Activated B cell treated with CpG ODN at 0.5 μM for 24 hours (primary cell): ENCODE data around the gene LRRTM2. TPM values are rescaled to one million over a fixed set of nuclear protein-coding genes. Genes with fewer than 3 reads are reported as not detected.

Source experiments
- ATAC-seq: fragments of 200-7000 bp; cut with Tn5 transposase; one replicate; pipeline ENCODE4 v1.10.0; 2021; ENCODE audit warnings: low read depth, mild to moderate bottlenecking, moderate library complexity
- CTCF ChIA-PET: fragments of 350-600 bp; sonication (Branson Sonifier 250); formaldehyde crosslinking; loops from one replicate; lab custom pipeline; 2021; ENCODE audit warnings: antibody characterized with exemption; lab: Charles Lee
- POLR2A ChIA-PET: fragments of 350-600 bp; sonication (Branson Sonifier 250); formaldehyde crosslinking; loops from one replicate; lab custom pipeline; 2021; ENCODE audit warnings: antibody characterized with exemption; lab: Charles Lee
- DNase-seq: peaks from one replicate; pipeline ENCODE4 v3.0.0; 2022
- H3K27ac Mint-ChIP-seq: one replicate; pipeline ENCODE4 v1.8.0; 2020; ENCODE audit warnings: mixed read lengths
- H3K27me3 Mint-ChIP-seq: one replicate; pipeline ENCODE4 v1.8.0; 2021; ENCODE audit warnings: mixed read lengths
- H3K36me3 Mint-ChIP-seq: one replicate; pipeline ENCODE4 v1.8.0; 2021; ENCODE audit warnings: low read depth, mixed read lengths
- H3K4me1 Mint-ChIP-seq: one replicate; pipeline ENCODE4 v1.8.0; 2021; ENCODE audit warnings: mixed read lengths
- H3K4me3 Mint-ChIP-seq: one replicate; pipeline ENCODE4 v1.8.0; 2020; ENCODE audit warnings: mild to moderate bottlenecking, mixed read lengths
- H3K9me3 Mint-ChIP-seq: one replicate; pipeline ENCODE4 v1.8.0; 2020; ENCODE audit warnings: mixed read lengths
- intact Hi-C: fragments of 100-400 bp; cut with micrococcal nuclease; formaldehyde crosslinking; loops from one replicate; pipeline ENCODE4 v1.15.1; 2024
- total RNA-seq: library from RNA; stranded (reverse); gene quantifications from 2 replicates; pipeline ENCODE4 v1.2.3, GENCODE V29; 2022
- TF ChIP-seq, protein P1 (sequence below): fragments of 200-600 bp; IDR thresholded peaks from one replicate; pipeline ENCODE4 v1.8.0; 2022; ENCODE audit warnings: antibody characterized with exemption, mild to moderate bottlenecking

Gene LRRTM2
- total RNA-seq, 1 donor from 2014 or later: 0.29 TPM

DNA sequence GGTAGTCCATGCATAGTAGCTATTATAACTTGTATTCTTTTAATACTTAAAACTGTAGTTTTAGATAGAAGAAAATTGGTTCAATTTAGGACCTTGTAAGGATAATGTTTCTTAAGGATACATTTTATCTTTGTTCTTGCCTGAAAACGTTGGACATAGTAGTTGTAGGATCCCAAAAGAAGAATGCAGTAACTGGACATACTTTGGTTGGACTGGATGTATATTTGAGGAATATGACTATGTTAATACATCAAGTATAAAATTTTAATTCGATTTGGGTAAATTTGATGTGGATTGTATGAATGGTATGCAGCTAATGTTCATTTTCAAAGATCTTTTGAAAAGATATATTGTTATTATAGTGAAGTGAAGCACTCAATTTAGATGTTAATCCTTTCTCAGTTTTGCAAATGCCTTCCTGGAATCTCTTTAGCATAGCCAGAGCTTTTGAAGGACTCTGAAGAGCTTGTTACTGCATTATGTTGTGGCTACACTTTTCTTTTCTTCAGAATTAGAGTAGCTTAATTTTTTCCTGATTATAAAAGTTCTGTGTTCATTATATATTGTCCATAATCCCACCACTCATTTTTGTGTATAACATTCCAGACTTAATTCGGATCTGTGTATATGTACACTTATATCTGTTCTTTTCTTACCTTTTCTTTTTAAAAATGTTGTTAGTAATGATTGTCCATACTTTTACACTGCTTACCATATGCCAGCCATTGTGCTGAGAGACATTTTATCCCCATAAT lies 41.2 kb downstream of the LRRTM2 start:
- H3K4me3 Mint-ChIP-seq: no peak overlapping the region
- DNase-seq: no peak
- POLR2A ChIA-PET: no interaction called here

GRCh38 chr5:138833080-138833479 lies 42.1 kb downstream of the LRRTM2 start:
- no peaks in the 10 kb centered on the region for H3K27me3 Mint-ChIP-seq
- H3K27ac Mint-ChIP-seq: no peak overlapping the region
- DNase-seq: no peak
- no peak for ATAC-seq
- intact Hi-C loops: no loop called here
- H3K9me3 Mint-ChIP-seq: no peaks in the 10 kb centered on the region
- H3K36me3 Mint-ChIP-seq: peaks cover 21% of the 10 kb centered on the region
- peaks cover 2% of the 10 kb centered on the region for H3K4me1 Mint-ChIP-seq
- ChIA-PET CTCF (no interaction called here), POLR2A (no interaction called here)
- no peak overlapping the region for H3K4me3 Mint-ChIP-seq
- TF ChIP-seq, protein P1, sequence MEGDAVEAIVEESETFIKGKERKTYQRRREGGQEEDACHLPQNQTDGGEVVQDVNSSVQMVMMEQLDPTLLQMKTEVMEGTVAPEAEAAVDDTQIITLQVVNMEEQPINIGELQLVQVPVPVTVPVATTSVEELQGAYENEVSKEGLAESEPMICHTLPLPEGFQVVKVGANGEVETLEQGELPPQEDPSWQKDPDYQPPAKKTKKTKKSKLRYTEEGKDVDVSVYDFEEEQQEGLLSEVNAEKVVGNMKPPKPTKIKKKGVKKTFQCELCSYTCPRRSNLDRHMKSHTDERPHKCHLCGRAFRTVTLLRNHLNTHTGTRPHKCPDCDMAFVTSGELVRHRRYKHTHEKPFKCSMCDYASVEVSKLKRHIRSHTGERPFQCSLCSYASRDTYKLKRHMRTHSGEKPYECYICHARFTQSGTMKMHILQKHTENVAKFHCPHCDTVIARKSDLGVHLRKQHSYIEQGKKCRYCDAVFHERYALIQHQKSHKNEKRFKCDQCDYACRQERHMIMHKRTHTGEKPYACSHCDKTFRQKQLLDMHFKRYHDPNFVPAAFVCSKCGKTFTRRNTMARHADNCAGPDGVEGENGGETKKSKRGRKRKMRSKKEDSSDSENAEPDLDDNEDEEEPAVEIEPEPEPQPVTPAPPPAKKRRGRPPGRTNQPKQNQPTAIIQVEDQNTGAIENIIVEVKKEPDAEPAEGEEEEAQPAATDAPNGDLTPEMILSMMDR: no peak

More for the DNA sequence above, 41.2 kb downstream of the LRRTM2 start:
- Mint-ChIP-seq H3K9me3 (no peaks in the 10 kb centered on the region), H3K4me1 (peaks cover 3% of the 10 kb centered on the region), H3K27me3 (no peaks in the 10 kb centered on the region), H3K36me3 (peaks cover 14% of the 10 kb centered on the region), H3K27ac (no peak overlapping the region)
- intact Hi-C loops: no loop called here
- TF ChIP-seq, protein P1: no peak
- no peak for ATAC-seq
- CTCF ChIA-PET: no interaction called here

- no peaks in the 10 kb centered on the region for H3K27me3 Mint-ChIP-seq
- DNase-seq (no peak), ATAC-seq (no peak)
- no peaks in the 10 kb centered on the region for H3K9me3 Mint-ChIP-seq
- POLR2A ChIA-PET: no interaction called here
- TF ChIP-seq, protein P1: no peak
- no peak overlapping the region for H3K27ac Mint-ChIP-seq
- peaks cover 28% of the 10 kb centered on the region for H3K36me3 Mint-ChIP-seq
- intact Hi-C loops: no loop called here
- CTCF ChIA-PET: no interaction called here
- H3K4me3 Mint-ChIP-seq: no peak overlapping the region
- peaks cover 2% of the 10 kb centered on the region for H3K4me1 Mint-ChIP-seq
Measured at GRCh38 chr5:138832218-138832617, 42.9 kb downstream of the LRRTM2 start.

GRCh38 chr5:138831703-138832102 lies 43.4 kb downstream of the LRRTM2 start:
- TF ChIP-seq, protein P1: no peak
- H3K4me1 Mint-ChIP-seq: peaks cover 2% of the 10 kb centered on the region
- H3K4me3 Mint-ChIP-seq: no peak overlapping the region
- no peak for DNase-seq
- no peaks in the 10 kb centered on the region for H3K27me3 Mint-ChIP-seq
- no peaks in the 10 kb centered on the region for H3K9me3 Mint-ChIP-seq
- H3K27ac Mint-ChIP-seq: no peak overlapping the region
- intact Hi-C loops: no loop called here
- no peak for ATAC-seq
- ChIA-PET POLR2A (no interaction called here), CTCF (no interaction called here)
- H3K36me3 Mint-ChIP-seq: peaks cover 31% of the 10 kb centered on the region

DNA sequence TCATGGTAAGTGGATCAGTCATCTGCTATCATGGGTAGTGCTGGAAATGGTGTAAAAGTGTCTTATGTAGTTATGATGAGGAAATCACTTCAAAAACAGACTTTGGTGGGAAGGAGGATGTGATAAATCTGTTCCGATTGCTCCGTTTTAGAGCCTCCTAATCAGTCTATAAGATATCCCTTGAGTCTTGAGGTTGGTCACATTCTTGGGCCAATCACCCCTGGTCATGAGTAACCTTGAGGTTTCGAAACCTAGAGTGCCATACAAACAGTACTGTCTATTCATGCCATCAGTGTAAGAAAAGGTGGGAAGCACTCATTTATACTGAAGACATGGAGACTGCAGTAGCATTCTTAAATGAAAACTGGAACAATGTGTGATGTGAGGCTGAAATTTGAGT lies 45.8 kb downstream of the LRRTM2 start:
- TF ChIP-seq, protein P1: no peak
- Mint-ChIP-seq H3K27ac (no peak overlapping the region), H3K4me1 (peaks cover 2% of the 10 kb centered on the region), H3K4me3 (no peak overlapping the region), H3K9me3 (no peaks in the 10 kb centered on the region), H3K36me3 (peaks cover 39% of the 10 kb centered on the region), H3K27me3 (no peaks in the 10 kb centered on the region)
- DNase-seq: no peak
- ChIA-PET CTCF (interaction anchor here (0.6 to 0.7 kb wide), 2 partner anchors 31 to 45 kb away, joined by 3 to 4 read pairs; no protein-coding TSS in a partner anchor), POLR2A (no interaction called here)
- intact Hi-C loops: loop anchor here (10.0 kb wide), 1 partner anchor 565 kb away; the partner anchor contains the start of gene PROB1
- ATAC-seq: no peak
